ENCODE data around the gene FAM78B. TPM values are rescaled to one million over a fixed set of nuclear protein-coding genes. Genes with fewer than 3 reads are reported as not detected.

FAM78B gene
- total RNA-seq, 2 donors from 2014 or later: 2.3 to 4.2 TPM

GRCh38 chr1:166165661-166166328 is 1.0 kb downstream of the FAM78B start:
- DNase-seq: peak; percentile 72
- Histone ChIP-seq H3K9ac (ENCODE audit: extremely low read depth, low read length, poor library complexity, severe bottlenecking) (no peak overlapping the region), H3K27me3 (ENCODE audit: control insufficient read depth, insufficient read depth, low read length, poor library complexity, severe bottlenecking) (peaks cover 51% of the 10 kb centered on the region), H3K4me3 (ENCODE audit: low read length) (peak overlapping the region; percentile 75), H3K36me3 (ENCODE audit: control insufficient read depth, insufficient read depth, low read length) (no peaks in the 10 kb centered on the region), H3K27ac (ENCODE audit: low read depth, low read length) (no peak overlapping the region), H3K4me1 (ENCODE audit: control insufficient read depth, insufficient read depth, low read length) (no peaks in the 10 kb centered on the region), H3K9me3 (ENCODE audit: control insufficient read depth, low read length) (no peaks in the 10 kb centered on the region)
- Mint-ChIP-seq H3K4me1 (peaks cover 23% of the 10 kb centered on the region), H3K27me3 (ENCODE audit: insufficient read depth) (peaks cover 69% of the 10 kb centered on the region), H3K4me3 (peak overlapping the region; percentile 72), H3K9me3 (no peaks in the 10 kb centered on the region), H3K36me3 (ENCODE audit: low read depth) (no peaks in the 10 kb centered on the region), H3K27ac (no peak overlapping the region)
- 0 to 1% methylated on average over 16 to 61 of the region's 61 CpGs for WGBS, 2 experiments (ENCODE audit: insufficient coverage in 1 of 2, insufficient read length in 1 of 2)
- no peak for TF ChIP-seq CTCF (conservative IDR thresholded peaks at IDR 0.05)

DNA sequence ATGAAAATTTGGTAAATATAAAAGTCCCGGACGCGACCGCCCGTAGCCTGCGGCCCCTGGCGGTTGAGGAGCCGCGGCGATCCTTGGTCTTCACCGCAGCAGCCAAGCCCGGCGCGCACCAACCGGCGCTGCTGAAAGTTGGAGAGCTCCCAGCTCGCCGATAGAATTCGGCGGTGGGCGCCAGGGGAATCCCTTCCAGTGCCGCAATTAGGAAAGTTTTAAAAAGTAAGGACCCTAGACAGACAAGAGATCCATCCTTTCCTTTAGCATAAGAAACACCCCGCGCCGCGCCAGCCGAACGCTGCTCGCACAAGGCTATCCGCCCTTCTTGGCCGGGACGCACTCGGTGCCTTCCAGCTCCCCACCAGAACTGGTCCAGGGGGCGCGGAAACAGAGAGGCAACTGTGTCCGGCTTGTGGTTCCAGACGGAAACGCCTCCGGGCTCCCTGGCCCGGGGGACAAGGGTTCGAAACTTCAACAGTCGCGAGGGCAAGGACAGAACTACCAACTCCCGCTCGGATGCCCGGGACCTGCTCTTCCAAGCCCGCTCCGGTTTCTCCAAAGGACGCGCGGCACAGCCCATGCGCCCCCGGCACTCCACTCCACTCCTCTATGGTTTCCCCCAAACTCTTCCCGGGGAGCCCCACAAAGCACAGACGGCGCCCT is 1.7 kb downstream of the FAM78B start:
- Mint-ChIP-seq H3K27ac (no peak overlapping the region), H3K27me3 (ENCODE audit: insufficient read depth) (peaks cover 73% of the 10 kb centered on the region)
- peak overlapping the region; percentile 75 for H3K4me3 ChIP-seq (ENCODE audit: low read length)

GRCh38 chr1:166164646-166164994 is 2.2 kb downstream of the FAM78B start:
- H3K4me1 ChIP-seq (ENCODE audit: control insufficient read depth, insufficient read depth, low read length): peaks cover 2% of the 10 kb centered on the region
- H3K27me3 ChIP-seq (ENCODE audit: control insufficient read depth, insufficient read depth, low read length, poor library complexity, severe bottlenecking): peaks cover 57% of the 10 kb centered on the region
- Mint-ChIP-seq H3K9me3 (no peaks in the 10 kb centered on the region), H3K27ac (no peak overlapping the region), H3K4me3 (peak overlapping the region; percentile 72), H3K27me3 (ENCODE audit: insufficient read depth) (peaks cover 75% of the 10 kb centered on the region), H3K36me3 (ENCODE audit: low read depth) (no peaks in the 10 kb centered on the region), H3K4me1 (peaks cover 27% of the 10 kb centered on the region)
- 0 to 22% methylated on average over 2 to 5 of the region's 5 CpGs for WGBS, 2 experiments (ENCODE audit: insufficient coverage in 1 of 2, insufficient read length in 1 of 2)
- H3K9ac ChIP-seq (ENCODE audit: extremely low read depth, low read length, poor library complexity, severe bottlenecking): no peak overlapping the region
- H3K36me3 ChIP-seq (ENCODE audit: control insufficient read depth, insufficient read depth, low read length): no peaks in the 10 kb centered on the region
- TF ChIP-seq CTCF (conservative IDR thresholded peaks at IDR 0.05): no peak
- H3K9me3 ChIP-seq (ENCODE audit: control insufficient read depth, low read length): no peaks in the 10 kb centered on the region
- peak overlapping the region; percentile 75 for H3K4me3 ChIP-seq (ENCODE audit: low read length)
- H3K27ac ChIP-seq (ENCODE audit: low read depth, low read length): no peak overlapping the region
- DNase-seq: no peak

More for the DNA sequence above, 1.7 kb downstream of the FAM78B start:
- Histone ChIP-seq H3K27ac (ENCODE audit: low read depth, low read length) (no peak overlapping the region), H3K4me1 (ENCODE audit: control insufficient read depth, insufficient read depth, low read length) (no peaks in the 10 kb centered on the region), H3K9me3 (ENCODE audit: control insufficient read depth, low read length) (no peaks in the 10 kb centered on the region), H3K9ac (ENCODE audit: extremely low read depth, low read length, poor library complexity, severe bottlenecking) (no peak overlapping the region), H3K36me3 (ENCODE audit: control insufficient read depth, insufficient read depth, low read length) (no peaks in the 10 kb centered on the region), H3K27me3 (ENCODE audit: control insufficient read depth, insufficient read depth, low read length, poor library complexity, severe bottlenecking) (peaks cover 57% of the 10 kb centered on the region)
- peak; percentile 92 for DNase-seq
- 1% methylated on average over 16 to 56 of the region's 56 CpGs for WGBS, 2 experiments (ENCODE audit: insufficient coverage in 1 of 2, insufficient read length in 1 of 2)
- Mint-ChIP-seq H3K36me3 (ENCODE audit: low read depth) (no peaks in the 10 kb centered on the region), H3K4me3 (peak overlapping the region; percentile 72), H3K4me1 (peaks cover 26% of the 10 kb centered on the region), H3K9me3 (no peaks in the 10 kb centered on the region)
- peak; percentile 86 for TF ChIP-seq CTCF (conservative IDR thresholded peaks at IDR 0.05)
